ENCODE data around the gene HMG20A. TPM values are rescaled to one million over a fixed set of nuclear protein-coding genes. Genes with fewer than 3 reads are reported as not detected.

Gene HMG20A
- total and polyA plus RNA-seq, 9 of the 15 experiments (the other 6 are each of a cell fraction or from before 2014, with no cell fraction given): 25.0 to 68.1 (median 38.9) TPM

GRCh38 chr15:77486542-77487468, 66.1 kb downstream of the HMG20A start:
- peaks cover 27% of the 10 kb centered on the region; the same call in 2 of the 3 replicates for H3K36me3 ChIP-seq (ENCODE audit: control insufficient read depth, insufficient read depth, low read length)
- CTCF ChIA-PET (ENCODE audit: low intra/inter-chr PET ratio): no interaction called here
- H3K9ac ChIP-seq (ENCODE audit: insufficient read depth in 1 of 2, low read depth in 2 of 2, low read length in 2 of 2): no peak overlapping the region
- H4K20me1 ChIP-seq (replicated peaks; ENCODE audit: control insufficient read depth, insufficient read depth, low read length): no peaks in the 10 kb centered on the region
- TF ChIP-seq TRIM28 (IDR thresholded peaks at IDR 0.05) (no peak), TFE3 (CRISPR knock-in tag; IDR thresholded peaks at IDR 0.05) (peak; percentile 40)
- in situ Hi-C loops (cut with MboI) (no loop called here), intact Hi-C loops (cut with micrococcal nuclease) (no loop called here)
- H3K27ac ChIP-seq (ENCODE audit: extremely low read depth, low read depth, low read length): no peak overlapping the region
- BruUV-seq (replicated peaks): no TSS peak
- ATAC-seq (no peak), DNase-seq (ENCODE audit: extremely low read depth in 1 of 4, low spot score in 3 of 4) (no peak), FAIRE-seq (no peak)
- no peaks in the 10 kb centered on the region for H3K9me3 ChIP-seq (replicated peaks; ENCODE audit: control insufficient read depth, insufficient read depth, low read depth, low read length)
- H3K27me3 ChIP-seq (ENCODE audit: control insufficient read depth in 2 of 2, insufficient read depth in 2 of 2, low read length in 2 of 2): no peaks in the 10 kb centered on the region
- peaks cover 0 to 8% of the 10 kb centered on the region in 2 experiments; a peak in 1 of 5 replicates for H3K4me1 ChIP-seq (replicated peaks in 1 of 2; ENCODE audit: control insufficient read depth in 2 of 2, insufficient read depth in 2 of 2, low read length in 2 of 2)
- 75% methylated on average over 7 of the region's 7 CpGs for WGBS (ENCODE audit: insufficient coverage, low coverage, missing lambda C conversion rate)
- H3K4me2 ChIP-seq (ENCODE audit: insufficient read depth, low read length): no peak overlapping the region
- H2AFZ ChIP-seq (ENCODE audit: low read depth, low read length): no peak overlapping the region
- POLR2A ChIA-PET: interaction anchor here (0.7 to 1.3 kb wide), 3 partner anchors 8 to 68 kb away, joined by 3 read pairs; no protein-coding TSS in a partner anchor
- H3K9me1 ChIP-seq (ENCODE audit: control insufficient read depth, insufficient read depth, low read length): no peaks in the 10 kb centered on the region
- H3K79me2 ChIP-seq (ENCODE audit: control insufficient read depth, insufficient read depth, low read length): no peaks in the 10 kb centered on the region
- H3K4me3 ChIP-seq: no peak overlapping the region
